GM06990 (cell line): ENCODE results near the gene KLF2.

Source experiments
- DNase-seq: peaks from one replicate; pipeline ENCODE4 v3.0.0-alpha.2; 2011; ENCODE audit not compliant: insufficient read length; ENCODE audit errors: extremely low read depth
- H3K27me3 ChIP-seq: replicated peaks from 2 replicates; pipeline ENCODE4 v1.6.0; 2011; ENCODE audit warnings: low read length; ENCODE audit not compliant: control insufficient read depth, insufficient read depth
- H3K36me3 ChIP-seq: 2 replicates; pipeline ENCODE4 v1.5.1; 2011; ENCODE audit warnings: low read length; ENCODE audit not compliant: control insufficient read depth, insufficient read depth
- H3K4me3 ChIP-seq: replicated peaks from 2 replicates; pipeline ENCODE4 v1.5.1; 2011; ENCODE audit warnings: low read depth, mild to moderate bottlenecking, control low read depth, low read length
- TF ChIP-seq, protein P1 (sequence below): IDR thresholded peaks from 2 replicates; pipeline ENCODE4 v1.5.1; 2011; ENCODE audit warnings: low read length, control low read depth, mild to moderate bottlenecking, inconsistent platforms; ENCODE audit not compliant: insufficient read depth, poor library complexity, severe bottlenecking

Gene KLF2

DNA sequence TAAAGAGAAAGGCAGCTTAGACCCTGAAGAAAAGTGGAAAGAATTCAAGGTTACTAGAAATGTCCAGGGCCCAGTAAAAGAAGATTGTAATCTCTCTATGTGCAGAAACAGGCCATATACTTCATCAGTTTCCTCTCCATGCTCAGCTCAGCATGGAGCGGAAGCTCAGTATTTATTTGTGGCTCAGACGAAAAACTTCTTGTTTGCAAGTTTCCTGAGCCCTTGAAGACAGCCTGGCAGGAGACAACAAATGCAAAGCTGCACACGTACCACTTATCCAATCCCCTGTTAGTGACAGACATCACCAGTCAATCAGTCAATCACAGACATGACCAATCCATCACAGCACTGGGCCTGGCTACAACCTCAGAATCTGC, 8.1 kb upstream of the KLF2 start:
- H3K4me3 ChIP-seq = no peak overlapping the region
- no peaks in the 10 kb centered on the region for H3K27me3 ChIP-seq
- TF ChIP-seq, protein P1, sequence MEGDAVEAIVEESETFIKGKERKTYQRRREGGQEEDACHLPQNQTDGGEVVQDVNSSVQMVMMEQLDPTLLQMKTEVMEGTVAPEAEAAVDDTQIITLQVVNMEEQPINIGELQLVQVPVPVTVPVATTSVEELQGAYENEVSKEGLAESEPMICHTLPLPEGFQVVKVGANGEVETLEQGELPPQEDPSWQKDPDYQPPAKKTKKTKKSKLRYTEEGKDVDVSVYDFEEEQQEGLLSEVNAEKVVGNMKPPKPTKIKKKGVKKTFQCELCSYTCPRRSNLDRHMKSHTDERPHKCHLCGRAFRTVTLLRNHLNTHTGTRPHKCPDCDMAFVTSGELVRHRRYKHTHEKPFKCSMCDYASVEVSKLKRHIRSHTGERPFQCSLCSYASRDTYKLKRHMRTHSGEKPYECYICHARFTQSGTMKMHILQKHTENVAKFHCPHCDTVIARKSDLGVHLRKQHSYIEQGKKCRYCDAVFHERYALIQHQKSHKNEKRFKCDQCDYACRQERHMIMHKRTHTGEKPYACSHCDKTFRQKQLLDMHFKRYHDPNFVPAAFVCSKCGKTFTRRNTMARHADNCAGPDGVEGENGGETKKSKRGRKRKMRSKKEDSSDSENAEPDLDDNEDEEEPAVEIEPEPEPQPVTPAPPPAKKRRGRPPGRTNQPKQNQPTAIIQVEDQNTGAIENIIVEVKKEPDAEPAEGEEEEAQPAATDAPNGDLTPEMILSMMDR = no peak
- H3K36me3 ChIP-seq = no peaks in the 10 kb centered on the region
- no peak for DNase-seq

DNA sequence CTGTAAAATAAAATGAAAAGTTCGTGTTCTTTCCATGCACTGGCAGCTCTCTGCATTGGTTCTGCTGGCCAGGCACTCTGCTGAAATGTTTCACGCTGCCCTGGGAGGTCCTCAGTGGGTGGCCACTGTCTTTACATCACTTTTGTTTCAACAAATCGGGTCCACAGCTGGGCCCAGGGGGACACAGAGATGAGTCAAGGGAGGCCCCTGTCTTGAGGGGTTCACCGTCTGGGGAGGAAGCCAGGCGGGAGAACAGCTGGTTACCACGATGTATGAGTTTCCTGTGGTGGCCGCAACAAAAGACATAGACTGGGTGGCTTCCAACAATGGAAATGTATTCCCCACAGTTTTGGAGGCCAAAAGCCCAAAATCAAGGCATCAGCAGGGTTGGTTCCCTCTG, 5.1 kb upstream of the KLF2 start:
- no peaks in the 10 kb centered on the region for H3K27me3 ChIP-seq
- no peak overlapping the region for H3K4me3 ChIP-seq
- no peak for DNase-seq
- H3K36me3 ChIP-seq = no peaks in the 10 kb centered on the region
- TF ChIP-seq, protein P1 = no peak

DNA sequence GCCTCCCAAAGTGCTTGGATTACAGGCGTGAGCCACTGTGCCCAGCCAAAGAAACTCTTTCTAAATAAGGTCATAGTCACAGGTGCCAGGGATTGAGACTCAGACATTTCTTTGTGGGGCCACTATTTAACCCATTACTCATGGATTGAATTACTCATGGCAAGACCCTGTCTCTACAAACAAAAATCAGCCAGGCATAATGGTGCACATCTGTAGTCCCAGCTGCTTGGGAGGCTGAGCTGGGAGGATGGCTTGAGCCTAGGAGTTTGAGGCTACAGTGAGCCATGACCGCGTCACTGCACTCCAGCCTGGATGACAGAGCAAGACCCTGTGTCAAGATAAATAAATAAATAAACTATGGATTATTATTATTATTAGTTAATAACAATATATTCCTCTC, 3.6 kb upstream of the KLF2 start:
- no peaks in the 10 kb centered on the region for H3K27me3 ChIP-seq
- DNase-seq = no peak
- TF ChIP-seq, protein P1 = no peak
- no peak overlapping the region for H3K4me3 ChIP-seq
- no peaks in the 10 kb centered on the region for H3K36me3 ChIP-seq

DNA sequence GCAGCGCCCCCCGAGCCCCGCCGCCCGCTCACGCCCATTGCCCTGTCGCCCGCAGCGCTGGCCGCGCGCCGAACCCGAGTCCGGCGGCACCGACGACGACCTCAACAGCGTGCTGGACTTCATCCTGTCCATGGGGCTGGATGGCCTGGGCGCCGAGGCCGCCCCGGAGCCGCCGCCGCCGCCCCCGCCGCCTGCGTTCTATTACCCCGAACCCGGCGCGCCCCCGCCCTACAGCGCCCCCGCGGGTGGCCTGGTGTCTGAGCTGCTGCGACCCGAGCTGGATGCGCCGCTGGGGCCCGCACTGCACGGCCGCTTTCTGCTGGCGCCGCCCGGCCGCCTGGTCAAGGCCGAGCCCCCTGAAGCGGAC, 518 bp downstream of the KLF2 start:
- Histone ChIP-seq H3K27me3 (no peaks in the 10 kb centered on the region; the same call in 1 of the 2 replicates), H3K4me3 (peak overlapping the region; percentile 62), H3K36me3 (no peaks in the 10 kb centered on the region; the same call in 1 of the 2 replicates)
- TF ChIP-seq, protein P1 = no peak
- DNase-seq = peak; percentile 50

DNA sequence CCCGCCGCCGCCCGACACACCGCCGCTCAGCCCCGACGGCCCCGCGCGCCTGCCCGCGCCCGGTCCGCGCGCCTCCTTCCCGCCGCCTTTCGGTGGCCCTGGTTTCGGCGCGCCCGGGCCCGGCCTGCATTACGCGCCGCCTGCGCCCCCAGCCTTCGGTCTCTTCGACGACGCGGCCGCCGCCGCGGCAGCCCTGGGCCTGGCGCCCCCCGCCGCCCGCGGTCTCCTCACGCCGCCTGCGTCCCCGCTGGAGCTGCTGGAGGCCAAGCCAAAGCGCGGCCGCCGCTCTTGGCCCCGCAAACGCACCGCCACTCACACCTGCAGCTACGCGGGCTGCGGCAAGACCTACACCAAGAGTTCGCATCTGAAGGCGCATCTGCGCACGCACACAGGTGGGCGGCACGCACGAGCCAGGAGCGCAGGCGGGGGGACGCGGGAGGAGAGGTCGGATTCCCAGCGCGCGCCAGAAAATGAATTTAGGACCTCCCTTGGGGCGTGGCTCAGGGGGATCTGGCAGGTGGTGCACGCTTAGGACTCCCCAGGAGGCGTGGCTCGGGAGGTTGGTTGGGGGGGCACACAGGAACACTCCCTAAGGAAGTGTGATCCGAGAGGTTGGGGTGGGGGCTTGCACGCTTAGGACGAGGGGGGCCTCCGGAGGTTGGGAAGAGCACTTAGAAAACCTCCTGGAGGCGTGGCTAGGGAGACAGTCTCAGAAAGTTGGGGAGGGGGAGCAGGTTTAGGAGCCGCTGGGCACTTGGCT, 1.2 kb downstream of the KLF2 start:
- no peaks in the 10 kb centered on the region; the same call in 1 of the 2 replicates for H3K27me3 ChIP-seq
- peak; percentile 52 for DNase-seq
- TF ChIP-seq, protein P1 = no peak
- H3K4me3 ChIP-seq = peak overlapping the region; percentile 70
- no peaks in the 10 kb centered on the region; the same call in 1 of the 2 replicates for H3K36me3 ChIP-seq
